HEK293 (cell line): ENCODE results near the gene FAXC.

ENCODE experiments used
- HOXC10 ChIP-seq: sonication (generic); formaldehyde crosslinking; IDR thresholded peaks from 2 replicates; pipeline ENCODE4 v1.8.1; 2023; ENCODE audit warnings: mild to moderate bottlenecking, missing genetic modification reagents
- HOXD13 ChIP-seq: sonication (generic); formaldehyde crosslinking; IDR thresholded peaks from 2 replicates; pipeline ENCODE4 v1.8.0; 2022; ENCODE audit warnings: missing genetic modification reagents, borderline replicate concordance
- KLF1 ChIP-seq: fragments of 450-650 bp; formaldehyde crosslinking; IDR thresholded peaks from 2 replicates; pipeline ENCODE4 v1.5.1; 2016; ENCODE audit warnings: missing biosample characterization, missing genetic modification characterization
- SCRT1 ChIP-seq: fragments of 450-650 bp; formaldehyde crosslinking; IDR thresholded peaks from 2 replicates; pipeline ENCODE4 v1.5.1; 2016; ENCODE audit warnings: missing biosample characterization, missing genetic modification characterization, borderline replicate concordance
- SP7 ChIP-seq: fragments of 450-650 bp; formaldehyde crosslinking; IDR thresholded peaks from 2 replicates; pipeline ENCODE4 v1.5.1; 2016; ENCODE audit warnings: missing biosample characterization, missing genetic modification characterization
- YY1 ChIP-seq: fragments of 450-650 bp; formaldehyde crosslinking; IDR thresholded peaks from 2 replicates; pipeline ENCODE4 v1.5.1; 2018; ENCODE audit warnings: missing biosample characterization, missing genetic modification characterization
- ZNF121 ChIP-seq: fragments of 450-650 bp; formaldehyde crosslinking; IDR thresholded peaks from 2 replicates; pipeline ENCODE4 v1.5.1; 2016; ENCODE audit warnings: missing biosample characterization, missing genetic modification characterization
- ZNF132 ChIP-seq: fragments of 450-650 bp; formaldehyde crosslinking; IDR thresholded peaks from 2 replicates; pipeline ENCODE4 v1.5.1; 2017; ENCODE audit warnings: missing biosample characterization, missing genetic modification characterization, borderline replicate concordance
- ZNF174 ChIP-seq: fragments of 450-650 bp; formaldehyde crosslinking; IDR thresholded peaks from 2 replicates; pipeline ENCODE4 v1.5.0; 2017; ENCODE audit warnings: missing biosample characterization, mild to moderate bottlenecking, missing genetic modification characterization
- ZNF19 ChIP-seq: fragments of 450-650 bp; formaldehyde crosslinking; IDR thresholded peaks from 2 replicates; pipeline ENCODE4; 2016; ENCODE audit warnings: missing biosample characterization, missing genetic modification characterization, low read depth
- ZNF416 ChIP-seq: fragments of 450-650 bp; formaldehyde crosslinking; IDR thresholded peaks from 2 replicates; pipeline ENCODE4 v1.5.1; 2016; ENCODE audit warnings: missing biosample characterization, missing genetic modification characterization
- ZNF501 ChIP-seq: fragments of 450-650 bp; formaldehyde crosslinking; IDR thresholded peaks from 2 replicates; pipeline ENCODE4 v1.5.1; 2016; ENCODE audit warnings: missing biosample characterization, missing genetic modification characterization
- ZNF555 ChIP-seq: fragments of 450-650 bp; formaldehyde crosslinking; conservative IDR thresholded peaks from 2 replicates; pipeline ENCODE4 v1.5.1; 2017; ENCODE audit warnings: missing biosample characterization, mild to moderate bottlenecking, missing genetic modification characterization, inconsistent platforms
- ZNF560 ChIP-seq: fragments of 450-650 bp; formaldehyde crosslinking; IDR thresholded peaks from 2 replicates; pipeline ENCODE4 v1.5.1; 2017; ENCODE audit warnings: missing biosample characterization, missing genetic modification characterization, borderline replicate concordance
- ZNF624 ChIP-seq: fragments of 450-650 bp; formaldehyde crosslinking; IDR thresholded peaks from 2 replicates; pipeline ENCODE4 v1.5.1; 2017; ENCODE audit warnings: missing biosample characterization, missing genetic modification characterization
- ZNF660 ChIP-seq: fragments of 450-650 bp; IDR thresholded peaks from 2 replicates; pipeline ENCODE4 v1.5.1; 2018; ENCODE audit warnings: missing biosample characterization, mild to moderate bottlenecking, missing genetic modification characterization
- TF ChIP-seq, protein P1 (sequence below): fragments of 450-650 bp; formaldehyde crosslinking; IDR thresholded peaks from 2 replicates; pipeline ENCODE4 v1.5.1; 2016; ENCODE audit warnings: missing biosample characterization, missing genetic modification characterization
- TF ChIP-seq, protein P2 (sequence below): fragments of 450-650 bp; formaldehyde crosslinking; IDR thresholded peaks from 2 replicates; pipeline ENCODE4 v1.5.1; 2017; ENCODE audit warnings: missing biosample characterization, missing genetic modification characterization
- TF ChIP-seq, protein P3 (sequence below): fragments of 450-650 bp; formaldehyde crosslinking; IDR thresholded peaks from 2 replicates; pipeline ENCODE4 v1.5.1; 2016; ENCODE audit warnings: missing biosample characterization, missing genetic modification characterization
- TF ChIP-seq, protein P4 (sequence below): fragments of 450-650 bp; formaldehyde crosslinking; IDR thresholded peaks from 2 replicates; pipeline ENCODE4 v1.5.1; 2016; ENCODE audit warnings: missing biosample characterization, missing genetic modification characterization
- TF ChIP-seq, protein P5 (sequence below): fragments of 450-650 bp; formaldehyde crosslinking; IDR thresholded peaks from 2 replicates; pipeline ENCODE4 v1.5.1; 2016; ENCODE audit warnings: missing biosample characterization, missing genetic modification characterization, borderline replicate concordance

Gene FAXC

DNA sequence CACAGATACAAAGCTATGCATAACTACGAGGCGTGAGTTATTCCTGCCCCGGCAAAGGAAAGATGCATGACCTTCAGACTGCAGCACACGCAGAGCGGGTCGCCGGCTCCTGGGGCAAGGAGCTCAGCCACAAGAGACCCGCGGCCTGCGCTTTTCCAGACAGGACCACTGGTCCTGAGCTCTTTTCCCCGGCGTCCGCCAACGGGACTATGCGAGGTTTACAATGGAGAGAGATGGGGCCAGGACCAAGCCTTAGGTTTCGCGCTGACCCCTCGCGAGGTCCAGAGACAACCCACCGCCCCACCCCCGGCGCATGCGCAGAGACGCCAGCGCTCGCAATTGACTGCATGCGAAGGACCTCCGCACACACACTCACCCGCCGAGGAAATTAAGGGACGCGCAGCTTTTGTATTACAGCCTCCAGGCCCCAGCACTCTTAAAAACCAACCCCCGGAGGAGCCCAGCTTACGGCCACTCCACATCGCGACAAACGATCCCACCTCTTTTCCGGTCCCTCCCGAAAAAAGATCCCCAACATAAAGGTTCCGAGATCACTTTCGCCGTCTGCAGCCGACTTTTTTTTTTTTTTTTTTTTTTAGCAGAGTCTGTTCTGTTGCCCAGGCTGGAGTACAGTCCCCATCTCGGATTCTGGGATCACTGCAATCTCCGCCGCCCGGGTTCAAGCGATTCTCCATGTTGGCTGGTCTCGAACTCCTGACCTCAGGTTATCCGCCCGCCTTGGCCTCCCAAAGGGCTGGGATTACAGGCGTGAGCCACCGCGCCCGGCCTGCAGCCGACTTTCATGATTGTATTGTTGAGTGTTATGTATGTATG is 44.4 kb upstream of the FAXC start, which contains the start of gene COQ3 (continued):
- TF ChIP-seq ZNF19 (no peak), ZNF660 (tag by site-specific recombination) (peak; percentile 91), HOXD13 (CRISPR knock-in tag) (no peak), ZNF555 (tag by site-specific recombination) (no peak), ZNF624 (no peak), ZNF174 (no peak), YY1 (peak; percentile 57; the same call in 1 of the 2 replicates), ZNF121 (tag by site-specific recombination) (no peak; the same call in 1 of the 2 replicates), ZNF501 (peak; percentile 97), KLF1 (tag by site-specific recombination) (no peak), ZNF560 (no peak), SP7 (tag by site-specific recombination) (peak; percentile 88), HOXC10 (CRISPR knock-in tag) (no peak), ZNF416 (tag by site-specific recombination) (no peak), SCRT1 (tag by site-specific recombination) (no peak), ZNF132 (tag by site-specific recombination) (no peak)
- TF ChIP-seq, protein P1, sequence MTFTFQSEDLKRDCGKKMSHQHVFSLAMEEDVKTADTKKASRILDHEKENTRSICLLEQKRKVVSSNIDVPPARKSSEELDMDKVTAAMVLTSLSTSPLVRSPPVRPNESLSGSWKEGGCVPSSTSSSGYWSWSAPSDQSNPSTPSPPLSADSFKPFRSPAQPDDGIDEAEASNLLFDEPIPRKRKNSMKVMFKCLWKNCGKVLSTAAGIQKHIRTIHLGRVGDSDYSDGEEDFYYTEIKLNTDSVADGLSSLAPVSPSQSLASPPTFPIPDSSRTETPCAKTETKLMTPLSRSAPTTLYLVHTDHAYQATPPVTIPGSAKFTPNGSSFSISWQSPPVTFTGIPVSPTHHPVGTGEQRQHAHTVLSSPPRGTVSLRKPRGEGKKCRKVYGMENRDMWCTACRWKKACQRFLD (tag by site-specific recombination): no peak
- TF ChIP-seq, protein P2, sequence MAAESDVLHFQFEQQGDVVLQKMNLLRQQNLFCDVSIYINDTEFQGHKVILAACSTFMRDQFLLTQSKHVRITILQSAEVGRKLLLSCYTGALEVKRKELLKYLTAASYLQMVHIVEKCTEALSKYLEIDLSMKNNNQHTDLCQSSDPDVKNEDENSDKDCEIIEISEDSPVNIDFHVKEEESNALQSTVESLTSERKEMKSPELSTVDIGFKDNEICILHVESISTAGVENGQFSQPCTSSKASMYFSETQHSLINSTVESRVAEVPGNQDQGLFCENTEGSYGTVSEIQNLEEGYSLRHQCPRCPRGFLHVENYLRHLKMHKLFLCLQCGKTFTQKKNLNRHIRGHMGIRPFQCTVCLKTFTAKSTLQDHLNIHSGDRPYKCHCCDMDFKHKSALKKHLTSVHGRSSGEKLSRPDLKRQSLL (tag by site-specific recombination): no peak
- TF ChIP-seq, protein P3, sequence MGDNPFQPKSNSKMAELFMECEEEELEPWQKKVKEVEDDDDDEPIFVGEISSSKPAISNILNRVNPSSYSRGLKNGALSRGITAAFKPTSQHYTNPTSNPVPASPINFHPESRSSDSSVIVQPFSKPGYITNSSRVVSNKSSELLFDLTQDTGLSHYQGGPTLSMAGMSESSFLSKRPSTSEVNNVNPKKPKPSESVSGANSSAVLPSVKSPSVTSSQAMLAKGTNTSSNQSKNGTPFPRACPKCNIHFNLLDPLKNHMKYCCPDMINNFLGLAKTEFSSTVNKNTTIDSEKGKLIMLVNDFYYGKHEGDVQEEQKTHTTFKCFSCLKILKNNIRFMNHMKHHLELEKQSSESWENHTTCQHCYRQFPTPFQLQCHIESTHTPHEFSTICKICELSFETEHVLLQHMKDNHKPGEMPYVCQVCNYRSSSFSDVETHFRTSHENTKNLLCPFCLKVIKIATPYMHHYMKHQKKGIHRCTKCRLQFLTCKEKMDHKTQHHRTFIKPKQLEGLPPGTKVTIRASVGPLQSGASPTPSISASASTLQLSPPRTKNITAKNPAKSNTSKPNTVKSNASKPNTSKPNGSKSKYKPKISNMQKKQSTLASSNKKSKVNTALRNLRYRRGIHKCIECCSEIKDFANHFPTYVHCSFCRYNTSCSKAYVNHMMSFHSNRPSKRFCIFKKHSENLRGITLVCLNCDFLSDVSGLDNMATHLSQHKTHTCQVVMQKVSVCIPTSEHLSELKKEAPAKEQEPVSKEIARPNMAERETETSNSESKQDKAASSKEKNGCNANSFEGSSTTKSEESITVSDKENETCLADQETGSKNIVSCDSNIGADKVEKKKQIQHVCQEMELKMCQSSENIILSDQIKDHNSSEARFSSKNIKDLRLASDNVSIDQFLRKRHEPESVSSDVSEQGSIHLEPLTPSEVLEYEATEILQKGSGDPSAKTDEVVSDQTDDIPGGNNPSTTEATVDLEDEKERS: 0 out of 2 replicates have a peak, but pooled peaks have one; percentile 35
- TF ChIP-seq, protein P4, sequence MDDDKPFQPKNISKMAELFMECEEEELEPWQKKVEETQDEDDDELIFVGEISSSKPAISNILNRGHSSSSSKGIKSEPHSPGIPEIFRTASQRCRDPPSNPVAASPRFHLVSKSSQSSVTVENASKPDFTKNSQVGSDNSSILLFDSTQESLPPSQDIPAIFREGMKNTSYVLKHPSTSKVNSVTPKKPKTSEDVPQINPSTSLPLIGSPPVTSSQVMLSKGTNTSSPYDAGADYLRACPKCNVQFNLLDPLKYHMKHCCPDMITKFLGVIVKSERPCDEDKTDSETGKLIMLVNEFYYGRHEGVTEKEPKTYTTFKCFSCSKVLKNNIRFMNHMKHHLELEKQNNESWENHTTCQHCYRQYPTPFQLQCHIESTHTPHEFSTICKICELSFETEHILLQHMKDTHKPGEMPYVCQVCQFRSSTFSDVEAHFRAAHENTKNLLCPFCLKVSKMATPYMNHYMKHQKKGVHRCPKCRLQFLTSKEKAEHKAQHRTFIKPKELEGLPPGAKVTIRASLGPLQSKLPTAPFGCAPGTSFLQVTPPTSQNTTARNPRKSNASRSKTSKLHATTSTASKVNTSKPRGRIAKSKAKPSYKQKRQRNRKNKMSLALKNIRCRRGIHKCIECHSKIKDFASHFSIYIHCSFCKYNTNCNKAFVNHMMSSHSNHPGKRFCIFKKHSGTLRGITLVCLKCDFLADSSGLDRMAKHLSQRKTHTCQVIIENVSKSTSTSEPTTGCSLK (tag by site-specific recombination): no peak
- TF ChIP-seq, protein P5, sequence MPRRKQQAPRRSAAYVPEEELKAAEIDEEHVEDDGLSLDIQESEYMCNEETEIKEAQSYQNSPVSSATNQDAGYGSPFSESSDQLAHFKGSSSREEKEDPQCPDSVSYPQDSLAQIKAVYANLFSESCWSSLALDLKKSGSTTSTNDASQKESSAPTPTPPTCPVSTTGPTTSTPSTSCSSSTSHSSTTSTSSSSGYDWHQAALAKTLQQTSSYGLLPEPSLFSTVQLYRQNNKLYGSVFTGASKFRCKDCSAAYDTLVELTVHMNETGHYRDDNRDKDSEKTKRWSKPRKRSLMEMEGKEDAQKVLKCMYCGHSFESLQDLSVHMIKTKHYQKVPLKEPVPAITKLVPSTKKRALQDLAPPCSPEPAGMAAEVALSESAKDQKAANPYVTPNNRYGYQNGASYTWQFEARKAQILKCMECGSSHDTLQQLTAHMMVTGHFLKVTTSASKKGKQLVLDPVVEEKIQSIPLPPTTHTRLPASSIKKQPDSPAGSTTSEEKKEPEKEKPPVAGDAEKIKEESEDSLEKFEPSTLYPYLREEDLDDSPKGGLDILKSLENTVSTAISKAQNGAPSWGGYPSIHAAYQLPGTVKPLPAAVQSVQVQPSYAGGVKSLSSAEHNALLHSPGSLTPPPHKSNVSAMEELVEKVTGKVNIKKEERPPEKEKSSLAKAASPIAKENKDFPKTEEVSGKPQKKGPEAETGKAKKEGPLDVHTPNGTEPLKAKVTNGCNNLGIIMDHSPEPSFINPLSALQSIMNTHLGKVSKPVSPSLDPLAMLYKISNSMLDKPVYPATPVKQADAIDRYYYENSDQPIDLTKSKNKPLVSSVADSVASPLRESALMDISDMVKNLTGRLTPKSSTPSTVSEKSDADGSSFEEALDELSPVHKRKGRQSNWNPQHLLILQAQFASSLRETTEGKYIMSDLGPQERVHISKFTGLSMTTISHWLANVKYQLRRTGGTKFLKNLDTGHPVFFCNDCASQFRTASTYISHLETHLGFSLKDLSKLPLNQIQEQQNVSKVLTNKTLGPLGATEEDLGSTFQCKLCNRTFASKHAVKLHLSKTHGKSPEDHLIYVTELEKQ: no peak
